ENCODE data around the gene TBL1X. TPM values are rescaled to one million over a fixed set of nuclear protein-coding genes. Genes with fewer than 3 reads are reported as not detected.

Gene TBL1X
- total and polyA plus RNA-seq, 2 of the 8 experiments (the other 6 are each of a cell fraction or from before 2014, with no cell fraction given), result 13.3 to 25.6 TPM

DNA sequence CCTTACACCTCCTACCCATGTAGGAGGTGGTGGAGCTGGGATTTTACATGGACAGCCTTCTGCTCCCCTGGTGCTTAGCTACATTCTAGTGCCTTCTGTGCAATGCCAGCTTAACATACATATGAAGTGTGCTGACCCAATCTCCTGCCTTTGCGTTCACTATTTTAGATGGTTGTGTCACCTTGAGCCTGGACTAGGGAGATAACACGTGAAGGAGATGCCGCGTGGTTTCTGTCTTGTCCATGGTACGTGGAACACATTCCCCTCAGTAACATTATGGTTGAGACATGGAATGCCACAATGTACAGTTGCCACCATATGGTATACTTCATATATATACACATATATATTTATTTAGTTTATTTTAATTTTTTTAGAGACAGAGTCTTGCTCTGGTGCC lies 54.0 kb downstream of the TBL1X start:
- POLR2A ChIA-PET (ENCODE audit: partially characterized antibody), result interaction anchor here (0.8 kb wide), 1 partner anchor 24 kb away, joined by 3 read pairs; no protein-coding TSS in a partner anchor
- 0 out of 2 replicates have a peak, but pooled peaks cover 4% of the 10 kb centered on the region for H3K79me1 ChIP-seq (ENCODE audit: low read depth, low read length)
- H3K9me3 ChIP-seq (ENCODE audit: insufficient read depth in 2 of 2, low read depth in 1 of 2, low read length in 1 of 2), result no peaks in the 10 kb centered on the region
- H2BK12ac ChIP-seq (ENCODE audit: low read depth, low read length), result no peak overlapping the region
- H3K23ac ChIP-seq (ENCODE audit: insufficient read length), result no peak overlapping the region
- H4K8ac ChIP-seq (ENCODE audit: extremely low read depth, insufficient read depth, low read length), result no peak overlapping the region
- no peak for TF ChIP-seq SIN3A (conservative IDR thresholded peaks at IDR 0.05 in 1 of 2, IDR thresholded peaks at IDR 0.05 in 1 of 2; ENCODE audit: low read depth in 1 of 2, low read length in 2 of 2)
- TF ChIP-seq SP1 (IDR thresholded peaks at IDR 0.05; ENCODE audit: low read depth, low read length), result no peak
- TF ChIP-seq, protein P1, sequence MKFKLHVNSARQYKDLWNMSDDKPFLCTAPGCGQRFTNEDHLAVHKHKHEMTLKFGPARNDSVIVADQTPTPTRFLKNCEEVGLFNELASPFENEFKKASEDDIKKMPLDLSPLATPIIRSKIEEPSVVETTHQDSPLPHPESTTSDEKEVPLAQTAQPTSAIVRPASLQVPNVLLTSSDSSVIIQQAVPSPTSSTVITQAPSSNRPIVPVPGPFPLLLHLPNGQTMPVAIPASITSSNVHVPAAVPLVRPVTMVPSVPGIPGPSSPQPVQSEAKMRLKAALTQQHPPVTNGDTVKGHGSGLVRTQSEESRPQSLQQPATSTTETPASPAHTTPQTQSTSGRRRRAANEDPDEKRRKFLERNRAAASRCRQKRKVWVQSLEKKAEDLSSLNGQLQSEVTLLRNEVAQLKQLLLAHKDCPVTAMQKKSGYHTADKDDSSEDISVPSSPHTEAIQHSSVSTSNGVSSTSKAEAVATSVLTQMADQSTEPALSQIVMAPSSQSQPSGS (IDR thresholded peaks at IDR 0.05; ENCODE audit: low read length), result no peak
- TF ChIP-seq TAF1 (IDR thresholded peaks at IDR 0.05; ENCODE audit: low read depth, low read length), result no peak
- TF ChIP-seq, protein P2, sequence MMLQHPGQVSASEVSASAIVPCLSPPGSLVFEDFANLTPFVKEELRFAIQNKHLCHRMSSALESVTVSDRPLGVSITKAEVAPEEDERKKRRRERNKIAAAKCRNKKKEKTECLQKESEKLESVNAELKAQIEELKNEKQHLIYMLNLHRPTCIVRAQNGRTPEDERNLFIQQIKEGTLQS (IDR thresholded peaks at IDR 0.05; ENCODE audit: insufficient read depth, low read depth, low read length), result no peak
- TF ChIP-seq EGR1 (IDR thresholded peaks at IDR 0.05; ENCODE audit: borderline replicate concordance, low read depth, low read length), result no peak
- no peak for TF ChIP-seq POLR2AphosphoS5 (IDR thresholded peaks at IDR 0.05; ENCODE audit: low read depth, low read length)
- no peak for TF ChIP-seq ASH2L (IDR thresholded peaks at IDR 0.05; ENCODE audit: low read length)
- TF ChIP-seq, protein P3, sequence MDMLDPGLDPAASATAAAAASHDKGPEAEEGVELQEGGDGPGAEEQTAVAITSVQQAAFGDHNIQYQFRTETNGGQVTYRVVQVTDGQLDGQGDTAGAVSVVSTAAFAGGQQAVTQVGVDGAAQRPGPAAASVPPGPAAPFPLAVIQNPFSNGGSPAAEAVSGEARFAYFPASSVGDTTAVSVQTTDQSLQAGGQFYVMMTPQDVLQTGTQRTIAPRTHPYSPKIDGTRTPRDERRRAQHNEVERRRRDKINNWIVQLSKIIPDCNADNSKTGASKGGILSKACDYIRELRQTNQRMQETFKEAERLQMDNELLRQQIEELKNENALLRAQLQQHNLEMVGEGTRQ (IDR thresholded peaks at IDR 0.05; ENCODE audit: low read length), result no peak
- no peak overlapping the region for H2AFZ ChIP-seq (ENCODE audit: low read length)
- peaks cover 0 to 4% (median 1%) of the 10 kb centered on the region in 4 experiments; a peak in 2 of 7 replicates for H3K4me1 ChIP-seq (replicated peaks in 1 of 4; ENCODE audit: control insufficient read depth in 3 of 4, insufficient read depth in 4 of 4, low read length in 3 of 4)
- H4K5ac ChIP-seq (ENCODE audit: insufficient read length, low read depth, low read length), result no peak overlapping the region
- no peak overlapping the region for H3K4ac ChIP-seq (replicated peaks; ENCODE audit: insufficient read length, low read depth, low read length)
- H3K27me3 ChIP-seq (replicated peaks in 1 of 4; ENCODE audit: control insufficient read depth in 3 of 4, extremely low read depth in 1 of 4, insufficient read depth in 3 of 4, low read length in 3 of 4), result no peaks in the 10 kb centered on the region
- DNase-seq (ENCODE audit: low read depth in 1 of 2, low spot score in 2 of 2), result no peak
- no peak overlapping the region for H3K56ac ChIP-seq (replicated peaks; ENCODE audit: insufficient read length, low read depth, low read length)
- H4K91ac ChIP-seq (replicated peaks; ENCODE audit: insufficient read length, low read length), result no peak overlapping the region
- H3K4me3 ChIP-seq (ENCODE audit: extremely low read depth in 1 of 4, insufficient read depth in 2 of 4, low read depth in 3 of 4, low read length in 4 of 4), result no peak overlapping the region
- no peak for FAIRE-seq
- no peak overlapping the region for H3K4me2 ChIP-seq (ENCODE audit: insufficient read depth in 1 of 2, low read depth in 2 of 2, low read length in 2 of 2)
- H2AK5ac ChIP-seq (ENCODE audit: low read depth, low read length), result no peak overlapping the region
- CTCF ChIA-PET (ENCODE audit: partially characterized antibody), result no interaction called here
- no peaks in the 10 kb centered on the region for H3K36me3 ChIP-seq (ENCODE audit: control insufficient read depth in 2 of 4, insufficient read depth in 4 of 4, low read length in 3 of 4)
- no peaks in the 10 kb centered on the region for H3K23me2 ChIP-seq (ENCODE audit: low read depth, low read length)
- no peak overlapping the region for H2BK120ac ChIP-seq (replicated peaks; ENCODE audit: low read depth, low read length)
- H2BK15ac ChIP-seq (ENCODE audit: low read length), result no peak overlapping the region
- no peak overlapping the region for H3K27ac ChIP-seq (ENCODE audit: low read depth, low read length)
- H3K14ac ChIP-seq (ENCODE audit: insufficient read length), result no peak overlapping the region
- H3K9ac ChIP-seq (replicated peaks in 1 of 4; ENCODE audit: extremely low read depth in 1 of 4, low read depth in 3 of 4, low read length in 3 of 4), result no peak overlapping the region
- H4K20me1 ChIP-seq (replicated peaks in 1 of 2; ENCODE audit: control insufficient read depth in 1 of 2, insufficient read depth in 2 of 2, low read length in 2 of 2), result peaks cover 0 to 1% of the 10 kb centered on the region in 2 experiments
- H2BK5ac ChIP-seq (ENCODE audit: low read depth, low read length), result no peak overlapping the region
- no peak overlapping the region for H3K18ac ChIP-seq (ENCODE audit: extremely low read depth, low read length)
- 94% methylated on average over 5 of the region's 5 CpGs; no CpG with 5 or more reads in 1 of the 2 experiments for WGBS, 2 experiments (ENCODE audit: extremely low coverage in 1 of 2, insufficient coverage in 1 of 2, insufficient read length in 1 of 2, insufficient replicate concordance in 2 of 2, low coverage in 1 of 2, low lambda C conversion rate in 2 of 2, missing lambda C conversion rate in 1 of 2)
- peaks cover 0 to 6% of the 10 kb centered on the region in 2 experiments; a peak in 1 of 4 replicates for H3K79me2 ChIP-seq (ENCODE audit: control insufficient read depth in 1 of 2, insufficient read depth in 2 of 2, low read length in 2 of 2)
- no peak overlapping the region for H2BK20ac ChIP-seq (ENCODE audit: low read length)

All from H1 (cell line).